Skeletal muscle satellite cell (primary cell): ENCODE measurements around the gene TMEM253.

Experiments
- H3K27me3 ChIP-seq: 2 replicates; pipeline ENCODE4 v1.7.0; 2013; ENCODE audit warnings: low read length; ENCODE audit not compliant: control insufficient read depth, insufficient read depth
- H3K36me3 ChIP-seq: 2 replicates; pipeline ENCODE4 v1.7.0; 2013; ENCODE audit warnings: mild to moderate bottlenecking, control low read depth, low read length; ENCODE audit not compliant: insufficient read depth
- H3K4me1 ChIP-seq: 2 replicates; pipeline ENCODE4 v1.7.0; 2013; ENCODE audit warnings: low read length; ENCODE audit not compliant: control insufficient read depth, insufficient read depth
- H3K4me2 ChIP-seq: 2 replicates; pipeline ENCODE4 v1.7.0; 2013; ENCODE audit warnings: mild to moderate bottlenecking, low read length
- H3K4me3 ChIP-seq: 2 replicates; pipeline ENCODE4 v1.7.0; 2013; ENCODE audit warnings: low read length
- H3K9ac ChIP-seq: 2 replicates; pipeline ENCODE4 v1.7.0; 2013; ENCODE audit warnings: mild to moderate bottlenecking, low read depth, low read length, moderate library complexity
- H3K9me3 ChIP-seq: replicated peaks from 2 replicates; pipeline ENCODE4 v1.7.0; 2013; ENCODE audit warnings: mild to moderate bottlenecking, control low read depth, low read length

The TMEM253 gene

DNA sequence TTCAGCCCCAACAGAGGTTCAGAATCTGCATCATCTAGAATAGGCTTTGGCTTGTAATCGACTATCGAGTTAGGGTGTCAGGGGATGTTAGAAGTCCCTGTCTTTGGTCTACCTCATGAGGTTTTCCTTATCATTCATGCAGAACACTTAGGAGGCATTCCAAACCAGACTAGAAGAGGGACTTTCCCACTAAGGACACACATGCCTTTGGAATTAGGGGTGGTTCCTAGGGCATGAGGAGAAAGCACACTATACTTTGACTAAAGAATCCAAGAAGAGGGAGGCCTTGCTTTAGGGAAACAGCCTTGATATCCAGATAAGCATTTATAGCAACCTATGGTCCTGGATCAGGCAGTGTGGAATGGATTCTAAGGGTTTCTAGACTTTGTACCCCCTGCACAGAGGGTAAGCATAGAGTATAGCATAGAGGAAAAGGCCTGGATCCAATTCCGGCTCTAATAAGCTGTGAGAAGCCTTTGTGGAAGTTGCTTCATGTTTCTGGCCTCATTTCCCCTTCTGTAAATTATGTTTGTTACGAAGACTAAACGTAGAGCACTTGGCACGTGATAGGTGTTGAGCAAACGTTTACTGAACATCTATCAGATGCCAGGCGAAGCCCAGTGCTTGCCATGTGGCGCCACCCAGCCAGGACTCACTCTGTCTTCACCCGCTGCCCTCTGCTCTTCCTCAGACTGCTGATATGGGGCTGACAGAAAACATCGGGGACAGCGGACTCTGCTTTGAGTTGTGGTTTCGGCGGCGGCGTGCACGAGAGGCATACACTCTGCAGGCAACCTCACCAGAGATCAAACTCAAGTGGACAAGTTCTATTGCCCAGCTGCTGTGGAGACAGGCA lies 15.6 kb upstream of the TMEM253 start:
- Histone ChIP-seq H3K27me3 (no peaks in the 10 kb centered on the region), H3K9me3 (no peaks in the 10 kb centered on the region), H3K4me1 (peaks cover 18% of the 10 kb centered on the region), H3K4me2 (no peak overlapping the region), H3K9ac (no peak overlapping the region), H3K4me3 (no peak overlapping the region), H3K36me3 (peaks cover 73% of the 10 kb centered on the region)

DNA sequence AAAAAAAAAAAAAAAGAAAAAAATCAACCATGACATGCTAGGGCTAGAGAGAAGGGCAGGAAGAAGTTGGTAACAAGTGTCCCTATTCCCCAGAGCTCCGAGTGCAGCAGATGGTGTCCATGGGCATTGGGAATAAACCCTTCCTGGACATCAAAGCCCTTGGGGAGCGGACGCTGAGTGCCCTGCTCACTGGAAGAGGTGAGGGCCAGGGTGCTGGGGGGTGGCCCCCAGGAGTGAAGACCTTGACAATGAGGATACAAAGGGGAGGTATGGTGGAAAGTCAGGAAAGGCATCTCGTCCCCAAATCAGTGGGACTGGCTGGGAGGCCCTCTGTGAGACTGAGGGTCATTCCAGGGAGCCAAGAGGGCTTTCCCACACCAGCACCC lies 14.0 kb upstream of the TMEM253 start:
- Histone ChIP-seq H3K4me2 (no peak overlapping the region), H3K9me3 (no peaks in the 10 kb centered on the region), H3K27me3 (no peaks in the 10 kb centered on the region), H3K4me3 (no peak overlapping the region), H3K4me1 (peaks cover 18% of the 10 kb centered on the region), H3K36me3 (peaks cover 67% of the 10 kb centered on the region), H3K9ac (peak overlapping the region; percentile 32)

DNA sequence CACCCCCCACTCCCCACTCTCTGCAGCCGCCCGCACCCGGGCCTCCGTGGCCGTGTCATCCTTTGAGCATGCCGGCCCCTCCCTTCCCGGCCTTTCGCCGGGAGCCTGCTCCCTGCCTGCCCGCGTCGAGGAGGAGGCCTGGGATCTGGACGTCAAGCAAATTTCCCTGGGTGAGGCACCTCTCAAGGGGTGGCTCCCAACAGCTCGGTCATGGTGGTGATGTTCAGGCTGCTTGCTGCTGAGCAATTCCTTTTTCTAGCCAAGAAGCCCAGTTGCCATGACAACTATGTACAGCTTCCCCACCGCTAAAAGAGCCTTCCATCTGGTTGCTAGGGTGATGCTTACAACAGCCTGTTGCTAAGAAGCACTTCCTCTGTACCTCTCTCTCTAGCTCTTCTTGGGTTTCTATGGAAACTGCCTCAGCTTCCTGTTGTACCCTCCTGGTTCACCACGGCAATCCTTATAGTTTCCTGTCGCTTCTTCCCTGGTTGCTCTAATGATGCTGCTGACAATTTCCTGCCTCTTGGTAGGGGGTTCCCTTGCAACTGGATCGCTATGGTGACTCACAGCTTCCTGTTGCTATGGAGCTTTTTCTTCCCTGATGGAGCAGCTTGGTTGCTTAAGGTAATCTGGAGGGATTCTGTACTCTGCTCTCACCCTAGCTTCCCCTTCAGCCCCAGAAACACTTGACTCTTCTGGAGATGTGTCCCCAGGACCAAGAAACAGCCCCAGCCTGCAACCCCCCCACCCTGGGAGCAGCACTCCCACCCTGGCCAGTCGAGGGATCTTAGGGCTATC lies 13.4 kb upstream of the TMEM253 start:
- Histone ChIP-seq H3K4me1 (peaks cover 18% of the 10 kb centered on the region), H3K27me3 (no peaks in the 10 kb centered on the region), H3K4me2 (no peak overlapping the region), H3K9ac (peak overlapping the region; percentile 32), H3K4me3 (no peak overlapping the region), H3K36me3 (peaks cover 62% of the 10 kb centered on the region), H3K9me3 (no peaks in the 10 kb centered on the region)

DNA sequence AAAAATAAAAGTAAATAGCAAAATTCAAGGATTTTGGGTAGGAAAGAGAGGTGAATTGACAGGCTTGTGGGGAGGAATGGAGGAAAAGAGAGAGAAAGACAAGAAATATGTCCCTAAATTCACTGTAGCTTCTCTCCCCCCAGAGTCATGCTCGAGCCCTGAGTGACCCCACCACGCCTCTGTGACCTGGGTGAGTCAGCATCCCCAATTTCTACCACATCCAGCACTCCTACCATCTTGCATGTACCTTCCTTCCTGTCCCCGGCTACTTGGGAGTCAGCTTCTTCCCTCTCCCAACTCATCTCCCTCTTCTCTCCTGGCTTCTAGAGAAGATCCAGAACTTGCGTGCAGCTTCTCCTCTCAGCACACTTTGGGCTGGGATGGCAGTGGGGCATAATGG lies 12.2 kb upstream of the TMEM253 start:
- Histone ChIP-seq H3K4me2 (no peak overlapping the region), H3K4me3 (no peak overlapping the region), H3K36me3 (peaks cover 60% of the 10 kb centered on the region), H3K27me3 (no peaks in the 10 kb centered on the region), H3K9me3 (no peaks in the 10 kb centered on the region), H3K4me1 (peaks cover 18% of the 10 kb centered on the region), H3K9ac (no peak overlapping the region)

DNA sequence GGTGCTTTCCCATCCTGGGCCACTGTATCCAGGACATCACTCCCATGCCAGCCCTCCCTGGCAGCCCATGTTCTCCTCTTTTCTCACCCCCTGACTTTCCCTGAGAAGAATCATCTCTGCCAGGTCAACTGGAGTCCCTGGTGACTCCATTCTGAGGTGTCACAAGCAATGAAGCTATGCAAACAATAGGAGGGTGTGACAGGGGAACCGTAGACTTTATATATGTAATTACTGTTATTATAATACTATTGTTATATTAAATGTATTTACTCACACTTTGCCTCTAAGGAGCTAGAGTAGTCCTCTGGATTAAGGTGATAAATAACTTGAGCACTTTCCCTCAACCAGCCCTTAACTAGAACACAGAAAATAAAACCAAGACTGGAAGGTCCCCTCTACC lies 11.6 kb upstream of the TMEM253 start:
- Histone ChIP-seq H3K4me3 (no peak overlapping the region), H3K9ac (no peak overlapping the region), H3K27me3 (no peaks in the 10 kb centered on the region), H3K36me3 (peaks cover 55% of the 10 kb centered on the region), H3K9me3 (no peaks in the 10 kb centered on the region), H3K4me2 (no peak overlapping the region), H3K4me1 (peaks cover 18% of the 10 kb centered on the region)

DNA sequence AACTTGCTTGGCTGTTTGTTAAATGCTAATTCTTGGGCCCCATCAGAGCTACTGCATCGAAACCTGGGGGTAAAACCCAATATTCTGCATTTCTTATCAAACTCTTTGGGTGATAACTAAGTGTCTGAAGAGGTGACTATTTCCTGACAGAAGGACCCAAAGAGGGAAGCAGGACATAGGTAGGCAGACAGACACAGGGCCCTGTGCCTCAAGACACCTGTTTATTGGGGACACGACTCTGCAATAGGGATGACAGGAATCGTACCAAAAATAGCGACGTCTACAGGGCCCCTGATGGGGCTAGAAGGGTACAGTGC lies 11.0 kb upstream of the TMEM253 start:
- Histone ChIP-seq H3K4me3 (no peak overlapping the region), H3K9ac (no peak overlapping the region), H3K4me1 (peaks cover 18% of the 10 kb centered on the region), H3K36me3 (peaks cover 49% of the 10 kb centered on the region), H3K27me3 (no peaks in the 10 kb centered on the region), H3K9me3 (no peaks in the 10 kb centered on the region), H3K4me2 (no peak overlapping the region)

DNA sequence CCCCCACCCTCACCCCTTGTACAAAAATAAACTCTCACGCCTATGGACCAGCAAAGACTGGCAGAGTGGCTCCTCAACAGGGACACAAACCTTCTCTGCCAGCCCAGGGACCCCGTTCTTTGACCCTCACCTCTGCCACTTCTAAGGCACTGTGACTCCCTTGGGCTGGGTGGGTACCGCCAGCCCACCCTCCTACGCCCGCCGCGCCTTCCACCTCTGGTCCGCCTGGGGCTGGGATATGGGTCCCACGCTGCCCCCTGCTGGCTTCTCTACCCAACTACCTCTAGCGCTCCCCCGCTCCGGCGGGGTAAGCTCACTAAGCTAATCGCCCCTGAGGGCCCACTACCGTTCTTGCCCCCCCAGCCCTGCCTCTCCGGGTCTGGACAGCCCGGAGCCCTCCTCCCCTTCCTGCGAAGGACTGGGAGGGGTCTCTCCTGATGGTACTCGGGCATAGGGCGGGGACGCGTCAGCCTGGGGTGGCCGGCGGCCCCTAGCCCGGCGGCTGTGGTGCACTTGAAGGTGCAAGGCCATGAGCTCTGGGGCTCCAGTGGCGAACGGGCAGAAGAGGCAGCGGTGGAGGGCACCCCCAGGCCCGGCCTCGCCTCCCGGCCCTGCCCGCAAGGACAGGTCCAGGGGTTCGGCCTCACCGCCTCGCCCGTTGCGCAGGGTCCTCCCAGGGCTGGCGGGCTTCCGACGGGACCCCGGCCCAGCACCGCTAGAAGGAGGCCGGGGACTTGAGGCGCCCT lies 10.5 kb upstream of the TMEM253 start:
- no peaks in the 10 kb centered on the region for H3K27me3 ChIP-seq
- no peak overlapping the region for H3K9ac ChIP-seq
- H3K4me1 ChIP-seq = peaks cover 18% of the 10 kb centered on the region
- H3K9me3 ChIP-seq = no peaks in the 10 kb centered on the region
- no peak overlapping the region for H3K4me3 ChIP-seq
- peaks cover 44% of the 10 kb centered on the region for H3K36me3 ChIP-seq
- no peak overlapping the region for H3K4me2 ChIP-seq

DNA sequence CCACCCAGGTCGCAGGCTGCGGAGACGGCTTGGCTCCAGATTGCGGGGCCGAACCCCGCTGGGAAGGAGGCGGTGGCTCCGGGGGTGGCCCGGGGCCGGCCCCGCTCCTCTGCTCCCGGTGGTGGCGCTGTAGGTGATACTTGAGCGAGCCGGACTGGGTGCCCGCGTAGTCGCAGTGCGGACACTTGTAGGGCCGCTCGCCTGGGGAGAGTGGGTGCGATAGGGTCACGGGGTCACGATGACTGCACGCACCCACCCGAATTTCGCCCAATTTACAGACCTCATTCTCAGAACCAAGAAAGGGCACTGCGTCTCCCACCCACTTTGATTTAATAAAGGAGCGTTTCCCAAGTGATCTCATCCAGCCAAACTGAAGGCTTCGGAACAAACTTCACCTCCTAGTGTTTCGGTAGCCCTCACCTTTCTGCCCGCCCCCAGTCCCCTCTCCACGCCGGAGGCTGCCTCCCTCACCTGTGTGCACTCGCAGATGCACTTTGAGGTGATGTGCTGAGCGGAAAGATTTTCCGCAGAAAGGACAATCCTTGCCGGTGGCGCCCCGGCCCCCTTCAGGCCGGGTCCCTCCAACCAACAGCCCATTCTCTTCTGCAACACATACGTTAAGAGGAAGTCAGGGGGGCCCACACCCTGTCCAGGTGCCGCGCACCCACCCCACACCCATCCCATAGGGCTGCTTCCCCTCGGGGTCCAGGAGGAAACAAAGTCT lies 9.8 kb upstream of the TMEM253 start:
- Histone ChIP-seq H3K4me2 (no peak overlapping the region), H3K4me1 (peaks cover 20% of the 10 kb centered on the region), H3K9me3 (no peaks in the 10 kb centered on the region), H3K4me3 (no peak overlapping the region), H3K9ac (no peak overlapping the region), H3K27me3 (no peaks in the 10 kb centered on the region), H3K36me3 (peaks cover 36% of the 10 kb centered on the region)

DNA sequence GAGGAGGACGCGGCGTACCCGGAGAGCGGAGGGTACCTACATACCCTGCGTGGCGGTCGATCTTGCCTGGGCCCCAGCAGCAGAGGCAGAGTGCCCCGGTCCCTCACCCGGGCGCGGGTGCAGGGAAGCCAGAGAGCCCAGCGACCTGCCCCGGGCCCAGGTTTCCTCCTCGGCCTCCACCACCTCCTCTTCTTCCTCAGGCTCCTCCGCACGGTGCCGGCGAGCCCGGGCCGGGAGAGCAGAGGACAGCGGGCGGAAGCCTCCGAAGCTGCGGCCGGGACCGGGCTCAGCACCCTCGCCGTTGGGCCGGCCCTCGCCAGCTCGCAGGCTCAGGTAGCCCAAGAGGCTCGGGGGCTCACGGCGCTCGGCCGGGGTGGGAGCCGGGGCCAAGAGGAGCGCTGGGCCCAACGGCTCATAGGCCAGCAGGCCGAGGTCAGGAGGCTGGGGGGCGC lies 9.0 kb upstream of the TMEM253 start:
- Histone ChIP-seq H3K9ac (no peak overlapping the region), H3K4me3 (no peak overlapping the region), H3K27me3 (no peaks in the 10 kb centered on the region), H3K4me1 (peaks cover 24% of the 10 kb centered on the region), H3K36me3 (peaks cover 29% of the 10 kb centered on the region), H3K4me2 (no peak overlapping the region), H3K9me3 (no peaks in the 10 kb centered on the region)

DNA sequence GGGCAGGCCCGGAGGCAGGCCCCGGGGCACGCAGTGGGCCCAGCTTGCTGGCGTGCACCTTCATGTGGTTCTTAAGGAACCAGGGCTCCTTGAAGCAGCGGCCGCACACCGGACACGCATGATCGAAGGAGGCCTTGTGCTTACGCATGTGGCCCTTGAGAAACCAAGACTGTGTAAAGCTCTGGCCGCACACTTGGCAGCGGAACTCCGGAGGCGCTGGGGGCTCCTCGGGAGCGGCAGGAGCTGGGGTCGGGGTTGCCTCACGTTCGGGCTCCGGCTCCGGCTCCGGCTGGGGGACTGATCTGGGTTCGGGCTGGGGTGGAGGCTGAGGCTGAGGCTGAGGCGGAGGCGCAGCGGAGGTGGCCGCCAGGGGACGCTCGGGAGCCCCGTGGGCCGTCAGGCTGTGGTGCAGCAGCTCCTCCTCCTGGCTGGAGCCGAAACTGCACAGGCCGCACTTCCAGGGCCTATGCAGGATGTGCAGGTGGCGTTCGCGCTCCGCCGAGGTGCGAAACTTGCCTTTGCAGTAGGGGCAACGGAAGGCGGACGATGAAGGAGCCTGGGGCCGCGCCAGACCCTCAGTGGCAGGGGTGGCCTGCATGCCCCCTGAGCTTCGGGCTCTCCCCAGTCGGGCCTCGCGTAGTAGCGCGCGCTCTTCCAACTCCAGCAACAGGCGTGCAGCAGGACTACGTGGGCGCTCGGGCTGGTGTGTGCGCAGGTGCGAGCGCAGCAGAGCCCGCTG lies 8.4 kb upstream of the TMEM253 start:
- Histone ChIP-seq H3K4me2 (no peak overlapping the region), H3K9ac (no peak overlapping the region)

More for the DNA sequence above, 8.4 kb upstream of the TMEM253 start:
- H3K36me3 ChIP-seq = peaks cover 28% of the 10 kb centered on the region
- no peaks in the 10 kb centered on the region for H3K9me3 ChIP-seq
- no peaks in the 10 kb centered on the region for H3K27me3 ChIP-seq
- no peak overlapping the region for H3K4me3 ChIP-seq
- H3K4me1 ChIP-seq = peaks cover 18% of the 10 kb centered on the region
